Measurements from ENCODE around the gene NCAPG2.

- TF ChIP-seq, protein P1, sequence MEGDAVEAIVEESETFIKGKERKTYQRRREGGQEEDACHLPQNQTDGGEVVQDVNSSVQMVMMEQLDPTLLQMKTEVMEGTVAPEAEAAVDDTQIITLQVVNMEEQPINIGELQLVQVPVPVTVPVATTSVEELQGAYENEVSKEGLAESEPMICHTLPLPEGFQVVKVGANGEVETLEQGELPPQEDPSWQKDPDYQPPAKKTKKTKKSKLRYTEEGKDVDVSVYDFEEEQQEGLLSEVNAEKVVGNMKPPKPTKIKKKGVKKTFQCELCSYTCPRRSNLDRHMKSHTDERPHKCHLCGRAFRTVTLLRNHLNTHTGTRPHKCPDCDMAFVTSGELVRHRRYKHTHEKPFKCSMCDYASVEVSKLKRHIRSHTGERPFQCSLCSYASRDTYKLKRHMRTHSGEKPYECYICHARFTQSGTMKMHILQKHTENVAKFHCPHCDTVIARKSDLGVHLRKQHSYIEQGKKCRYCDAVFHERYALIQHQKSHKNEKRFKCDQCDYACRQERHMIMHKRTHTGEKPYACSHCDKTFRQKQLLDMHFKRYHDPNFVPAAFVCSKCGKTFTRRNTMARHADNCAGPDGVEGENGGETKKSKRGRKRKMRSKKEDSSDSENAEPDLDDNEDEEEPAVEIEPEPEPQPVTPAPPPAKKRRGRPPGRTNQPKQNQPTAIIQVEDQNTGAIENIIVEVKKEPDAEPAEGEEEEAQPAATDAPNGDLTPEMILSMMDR (IDR thresholded peaks at IDR 0.05): no peak
- no peak for TF ChIP-seq POLR2A (IDR thresholded peaks at IDR 0.05)
- TF ChIP-seq EP300 (IDR thresholded peaks at IDR 0.05): no peak
Measured at GRCh38 chr7:158699341-158699740, 5.3 kb downstream of the NCAPG2 start.
